Measurements from ENCODE around the gene NACC2.

The NACC2 gene

GRCh38 chr9:136080716-136081112 lies 14.4 kb downstream of the NACC2 start:
- H3K4me1 ChIP-seq (ENCODE audit: control insufficient read depth in 2 of 2, insufficient read depth in 2 of 2, low read length in 2 of 2) = peaks cover 3 to 5% of the 10 kb centered on the region in 2 donors
- H3K9me3 ChIP-seq (ENCODE audit: control insufficient read depth in 2 of 2, low read length in 2 of 2) = no peaks in the 10 kb centered on the region
- H3K27me3 ChIP-seq (ENCODE audit: control insufficient read depth in 2 of 2, insufficient read depth in 2 of 2, low read length in 2 of 2) = no peaks in the 10 kb centered on the region
- H3K9ac ChIP-seq (ENCODE audit: low read depth in 1 of 2, low read length in 2 of 2) = no peak overlapping the region
- H3K36me3 ChIP-seq (ENCODE audit: control insufficient read depth in 2 of 2, insufficient read depth in 2 of 2, low read length in 2 of 2) = no peaks in the 10 kb centered on the region
- H3K27ac ChIP-seq (ENCODE audit: low read depth in 2 of 2, low read length in 2 of 2) = no peak overlapping the region
- H3K4me3 ChIP-seq (ENCODE audit: low read length in 2 of 2) = no peak overlapping the region

- Histone ChIP-seq H3K9ac (ENCODE audit: low read depth in 1 of 2, low read length in 2 of 2) (no peak overlapping the region), H3K27me3 (ENCODE audit: control insufficient read depth in 2 of 2, insufficient read depth in 2 of 2, low read length in 2 of 2) (no peaks in the 10 kb centered on the region), H3K36me3 (ENCODE audit: control insufficient read depth in 2 of 2, insufficient read depth in 2 of 2, low read length in 2 of 2) (no peaks in the 10 kb centered on the region), H3K4me1 (ENCODE audit: control insufficient read depth in 2 of 2, insufficient read depth in 2 of 2, low read length in 2 of 2) (peaks cover 3 to 5% of the 10 kb centered on the region in 2 donors), H3K27ac (ENCODE audit: low read depth in 2 of 2, low read length in 2 of 2) (no peak overlapping the region), H3K9me3 (ENCODE audit: control insufficient read depth in 2 of 2, low read length in 2 of 2) (no peaks in the 10 kb centered on the region), H3K4me3 (ENCODE audit: low read length in 2 of 2) (no peak overlapping the region)
Observed at GRCh38 chr9:136079916-136080246, 15.2 kb downstream of the NACC2 start.

- Histone ChIP-seq H3K36me3 (ENCODE audit: control insufficient read depth in 2 of 2, insufficient read depth in 2 of 2, low read length in 2 of 2) (no peaks in the 10 kb centered on the region), H3K27ac (ENCODE audit: low read depth in 2 of 2, low read length in 2 of 2) (no peak overlapping the region), H3K9ac (ENCODE audit: low read depth in 1 of 2, low read length in 2 of 2) (no peak overlapping the region), H3K27me3 (ENCODE audit: control insufficient read depth in 2 of 2, insufficient read depth in 2 of 2, low read length in 2 of 2) (no peaks in the 10 kb centered on the region), H3K9me3 (ENCODE audit: control insufficient read depth in 2 of 2, low read length in 2 of 2) (no peaks in the 10 kb centered on the region), H3K4me1 (ENCODE audit: control insufficient read depth in 2 of 2, insufficient read depth in 2 of 2, low read length in 2 of 2) (peaks cover 3 to 5% of the 10 kb centered on the region in 2 donors), H3K4me3 (ENCODE audit: low read length in 2 of 2) (no peak overlapping the region)
Observed at GRCh38 chr9:136079211-136079915, 15.7 kb downstream of the NACC2 start.

GRCh38 chr9:136078498-136079011 lies 16.5 kb downstream of the NACC2 start:
- no peak overlapping the region for H3K9ac ChIP-seq (ENCODE audit: low read depth in 1 of 2, low read length in 2 of 2)

DNA sequence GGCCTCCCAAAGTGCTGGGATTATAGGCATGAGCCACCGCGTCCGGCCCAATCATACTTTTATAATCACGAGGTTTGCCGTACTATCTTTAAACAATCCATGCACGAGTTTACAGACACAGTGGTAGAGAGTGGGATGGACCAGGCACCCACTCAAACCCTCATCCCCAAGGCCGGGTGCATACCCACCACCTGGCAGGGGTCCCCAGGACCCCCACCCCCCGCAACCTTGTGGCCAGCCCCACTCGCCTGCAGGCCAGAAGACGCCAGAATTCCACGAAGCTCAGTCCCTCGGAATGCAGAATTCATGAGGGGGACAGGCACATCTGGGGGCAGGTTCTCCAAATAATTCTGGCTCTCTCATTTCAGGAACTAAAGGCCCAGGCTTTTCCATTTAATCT lies 17.1 kb downstream of the NACC2 start:
- Histone ChIP-seq H3K4me1 (ENCODE audit: control insufficient read depth in 2 of 2, insufficient read depth in 2 of 2, low read length in 2 of 2) (peaks cover 3% of the 10 kb centered on the region in 2 donors), H3K27ac (ENCODE audit: low read depth in 2 of 2, low read length in 2 of 2) (no peak overlapping the region), H3K27me3 (ENCODE audit: control insufficient read depth in 2 of 2, insufficient read depth in 2 of 2, low read length in 2 of 2) (no peaks in the 10 kb centered on the region), H3K9ac (ENCODE audit: low read depth in 1 of 2, low read length in 2 of 2) (no peak overlapping the region), H3K9me3 (ENCODE audit: control insufficient read depth in 2 of 2, low read length in 2 of 2) (no peaks in the 10 kb centered on the region), H3K36me3 (ENCODE audit: control insufficient read depth in 2 of 2, insufficient read depth in 2 of 2, low read length in 2 of 2) (no peaks in the 10 kb centered on the region), H3K4me3 (ENCODE audit: low read length in 2 of 2) (no peak overlapping the region)

More at GRCh38 chr9:136078498-136079011, 16.5 kb downstream of the NACC2 start:
- Histone ChIP-seq H3K9me3 (ENCODE audit: control insufficient read depth in 2 of 2, low read length in 2 of 2) (no peaks in the 10 kb centered on the region), H3K36me3 (ENCODE audit: control insufficient read depth in 2 of 2, insufficient read depth in 2 of 2, low read length in 2 of 2) (no peaks in the 10 kb centered on the region), H3K27me3 (ENCODE audit: control insufficient read depth in 2 of 2, insufficient read depth in 2 of 2, low read length in 2 of 2) (no peaks in the 10 kb centered on the region), H3K27ac (ENCODE audit: low read depth in 2 of 2, low read length in 2 of 2) (no peak overlapping the region), H3K4me1 (ENCODE audit: control insufficient read depth in 2 of 2, insufficient read depth in 2 of 2, low read length in 2 of 2) (peaks cover 3 to 5% of the 10 kb centered on the region in 2 donors), H3K4me3 (ENCODE audit: low read length in 2 of 2) (no peak overlapping the region)

DNA sequence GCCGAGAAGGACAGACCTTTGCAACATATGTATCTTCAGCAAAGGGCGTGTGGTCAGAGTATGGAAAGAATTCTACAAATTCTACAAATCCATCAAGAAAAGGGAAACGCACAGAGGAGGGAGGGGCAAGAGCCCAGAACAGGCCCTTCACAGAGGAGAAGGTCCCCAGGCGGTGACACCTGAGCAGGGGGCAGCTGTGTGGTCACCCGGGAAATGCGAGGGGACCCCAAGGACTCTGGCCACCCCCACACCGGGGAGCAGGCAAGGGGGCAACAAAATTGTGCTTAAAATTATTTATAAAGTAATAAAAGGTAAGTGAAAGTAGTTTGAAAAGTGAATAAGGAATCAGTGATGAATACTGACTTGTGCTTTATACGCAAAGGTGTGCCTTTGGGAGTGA lies 17.6 kb downstream of the NACC2 start:
- H3K9ac ChIP-seq (ENCODE audit: low read depth in 1 of 2, low read length in 2 of 2) = no peak overlapping the region
- H3K4me3 ChIP-seq (ENCODE audit: low read length in 2 of 2) = no peak overlapping the region
- no peaks in the 10 kb centered on the region for H3K36me3 ChIP-seq (ENCODE audit: control insufficient read depth in 2 of 2, insufficient read depth in 2 of 2, low read length in 2 of 2)
- H3K27ac ChIP-seq (ENCODE audit: low read depth in 2 of 2, low read length in 2 of 2) = no peak overlapping the region
- H3K4me1 ChIP-seq (ENCODE audit: control insufficient read depth in 2 of 2, insufficient read depth in 2 of 2, low read length in 2 of 2) = peaks cover 3% of the 10 kb centered on the region in 2 donors
- H3K9me3 ChIP-seq (ENCODE audit: control insufficient read depth in 2 of 2, low read length in 2 of 2) = no peaks in the 10 kb centered on the region
- no peaks in the 10 kb centered on the region for H3K27me3 ChIP-seq (ENCODE audit: control insufficient read depth in 2 of 2, insufficient read depth in 2 of 2, low read length in 2 of 2)

DNA sequence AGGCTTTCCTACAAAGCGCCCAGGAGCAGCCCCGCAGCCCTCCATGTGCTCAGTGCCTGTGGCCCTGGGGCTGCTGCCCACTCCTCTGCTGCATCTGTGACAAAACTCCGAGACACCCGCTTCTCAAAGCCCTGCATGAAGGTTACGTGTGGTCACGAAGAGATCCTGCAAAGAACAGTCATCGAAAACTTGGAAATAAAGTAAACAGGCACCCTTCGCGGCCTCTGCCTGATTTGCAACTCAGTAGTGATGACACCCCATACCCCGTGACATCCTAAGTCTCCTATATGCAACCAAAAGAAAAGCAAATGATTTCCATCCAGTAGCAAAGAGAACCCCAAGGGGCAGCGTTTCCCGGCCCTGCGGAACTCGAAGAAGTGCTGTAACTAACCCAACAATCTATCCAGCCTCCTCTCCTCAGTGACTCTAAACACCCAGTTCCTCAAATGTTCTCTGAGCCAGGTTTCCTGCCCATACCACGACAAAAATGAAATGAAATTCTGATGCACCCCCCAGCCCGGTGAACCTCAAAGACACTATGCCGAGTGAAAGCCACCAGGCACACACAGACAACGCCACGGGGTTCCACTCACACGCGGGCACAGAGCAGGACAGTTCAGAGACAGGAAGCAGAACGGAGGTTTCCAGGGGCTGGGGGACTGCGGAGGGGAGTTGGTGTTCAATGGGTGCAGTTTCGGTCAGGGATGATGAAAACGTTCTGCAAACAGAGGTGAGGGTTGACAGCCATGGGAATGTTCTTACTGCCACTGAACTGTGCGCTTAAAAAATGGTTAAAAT lies 19.0 kb downstream of the NACC2 start:
- Histone ChIP-seq H3K27ac (ENCODE audit: low read depth in 2 of 2, low read length in 2 of 2) (no peak overlapping the region), H3K4me1 (ENCODE audit: control insufficient read depth in 2 of 2, insufficient read depth in 2 of 2, low read length in 2 of 2) (peaks cover 0 to 3% of the 10 kb centered on the region in 2 donors), H3K9ac (ENCODE audit: low read depth in 1 of 2, low read length in 2 of 2) (no peak overlapping the region), H3K36me3 (ENCODE audit: control insufficient read depth in 2 of 2, insufficient read depth in 2 of 2, low read length in 2 of 2) (no peaks in the 10 kb centered on the region), H3K4me3 (ENCODE audit: low read length in 2 of 2) (no peak overlapping the region), H3K27me3 (ENCODE audit: control insufficient read depth in 2 of 2, insufficient read depth in 2 of 2, low read length in 2 of 2) (no peaks in the 10 kb centered on the region), H3K9me3 (ENCODE audit: control insufficient read depth in 2 of 2, low read length in 2 of 2) (no peaks in the 10 kb centered on the region)

- no peak overlapping the region for H3K27ac ChIP-seq (ENCODE audit: low read depth in 2 of 2, low read length in 2 of 2)
- no peak overlapping the region for H3K9ac ChIP-seq (ENCODE audit: low read depth in 1 of 2, low read length in 2 of 2)
- H3K9me3 ChIP-seq (ENCODE audit: control insufficient read depth in 2 of 2, low read length in 2 of 2) = no peaks in the 10 kb centered on the region
- H3K27me3 ChIP-seq (ENCODE audit: control insufficient read depth in 2 of 2, insufficient read depth in 2 of 2, low read length in 2 of 2) = no peaks in the 10 kb centered on the region
- H3K4me3 ChIP-seq (ENCODE audit: low read length in 2 of 2) = no peak overlapping the region
- no peaks in the 10 kb centered on the region for H3K36me3 ChIP-seq (ENCODE audit: control insufficient read depth in 2 of 2, insufficient read depth in 2 of 2, low read length in 2 of 2)
- peaks cover 0 to 3% of the 10 kb centered on the region in 2 donors for H3K4me1 ChIP-seq (ENCODE audit: control insufficient read depth in 2 of 2, insufficient read depth in 2 of 2, low read length in 2 of 2)
Observed at GRCh38 chr9:136075134-136075841, 19.8 kb downstream of the NACC2 start.

DNA sequence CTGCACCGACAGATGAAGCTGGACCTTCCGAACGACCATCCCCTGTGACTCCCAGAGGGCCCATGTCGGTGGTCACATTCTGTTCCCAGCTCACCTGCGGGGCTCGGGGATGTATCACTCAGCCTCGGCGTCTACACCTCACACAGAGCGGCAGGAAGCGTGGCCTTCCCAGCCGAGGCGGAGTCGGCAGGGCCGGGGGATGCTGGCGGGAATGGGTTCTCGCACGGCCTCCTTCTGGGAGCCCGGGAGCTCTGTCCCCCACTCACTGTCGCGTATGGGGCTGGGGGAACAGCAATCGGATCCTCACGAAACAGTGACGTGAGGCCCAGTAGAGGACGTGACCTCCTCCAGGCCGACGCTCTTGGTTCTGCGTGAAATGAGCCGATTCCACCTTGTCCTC lies 20.4 kb downstream of the NACC2 start:
- H3K4me1 ChIP-seq (ENCODE audit: control insufficient read depth in 2 of 2, insufficient read depth in 2 of 2, low read length in 2 of 2) = peaks cover 0 to 2% of the 10 kb centered on the region in 2 donors
- H3K36me3 ChIP-seq (ENCODE audit: control insufficient read depth in 2 of 2, insufficient read depth in 2 of 2, low read length in 2 of 2) = no peaks in the 10 kb centered on the region
- H3K9ac ChIP-seq (ENCODE audit: low read depth in 1 of 2, low read length in 2 of 2) = no peak overlapping the region
- H3K9me3 ChIP-seq (ENCODE audit: control insufficient read depth in 2 of 2, low read length in 2 of 2) = no peaks in the 10 kb centered on the region
- no peak overlapping the region for H3K27ac ChIP-seq (ENCODE audit: low read depth in 2 of 2, low read length in 2 of 2)
- no peaks in the 10 kb centered on the region for H3K27me3 ChIP-seq (ENCODE audit: control insufficient read depth in 2 of 2, insufficient read depth in 2 of 2, low read length in 2 of 2)
- no peak overlapping the region for H3K4me3 ChIP-seq (ENCODE audit: low read length in 2 of 2)
